DMS153 treated with DMSO at 0.1 percent for 48 hours (cell line): ENCODE results near the gene PLXNA2.
A peak's percentile ranks its signal among the peaks of the same experiment; 100 is the strongest.

Experiments used
- DNase-seq: peaks from one replicate; lab custom pipeline; 2025; ENCODE audit not compliant: unreplicated experiment; lab: John Stamatoyannopoulos, UW

The PLXNA2 gene

DNA sequence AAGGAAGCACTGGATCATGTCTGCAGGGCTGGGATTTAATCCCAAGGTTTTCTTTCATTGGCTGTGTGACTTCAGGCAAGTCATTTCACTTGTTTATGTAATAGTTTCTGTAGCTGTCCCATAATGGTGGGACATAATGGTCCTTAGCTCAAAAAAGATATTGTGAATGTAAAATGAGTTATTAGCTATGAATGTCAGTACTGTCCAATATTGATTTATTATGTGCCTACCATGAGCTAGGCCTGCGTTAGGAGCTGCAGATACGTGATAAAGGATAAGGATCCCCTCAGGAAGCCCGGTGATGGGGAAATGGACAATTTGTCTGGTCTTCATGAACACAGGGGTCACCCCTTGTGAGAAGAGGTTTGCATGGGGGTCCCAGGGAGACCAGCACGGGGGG lies 95.8 kb downstream of the PLXNA2 start:
- DNase-seq: no peak

GRCh38 chr1:208146650-208147049 lies 97.5 kb downstream of the PLXNA2 start:
- DNase-seq: no peak

DNA sequence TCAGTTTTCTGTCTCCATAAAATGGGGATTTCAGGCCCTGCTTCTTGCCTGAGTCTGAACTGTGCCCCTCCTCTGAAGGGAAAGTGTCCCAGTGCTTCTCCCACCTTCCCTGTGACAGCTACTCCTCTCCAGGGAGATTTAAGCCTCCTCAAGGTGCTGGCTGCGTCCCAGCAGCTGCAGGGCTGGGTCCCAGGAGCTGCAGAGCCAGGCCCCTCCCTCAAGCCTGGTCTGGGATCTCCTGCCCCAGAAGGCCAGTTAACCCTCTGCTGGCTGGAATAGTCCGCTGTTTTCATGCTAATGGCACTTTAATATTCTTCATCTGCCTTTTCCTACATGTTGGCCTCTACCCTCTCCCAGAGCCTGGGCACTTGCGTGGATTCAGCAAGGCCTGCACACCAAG lies 99.0 kb downstream of the PLXNA2 start:
- no peak for DNase-seq

GRCh38 chr1:208142590-208143382 lies 101.4 kb downstream of the PLXNA2 start:
- DNase-seq: no peak

DNA sequence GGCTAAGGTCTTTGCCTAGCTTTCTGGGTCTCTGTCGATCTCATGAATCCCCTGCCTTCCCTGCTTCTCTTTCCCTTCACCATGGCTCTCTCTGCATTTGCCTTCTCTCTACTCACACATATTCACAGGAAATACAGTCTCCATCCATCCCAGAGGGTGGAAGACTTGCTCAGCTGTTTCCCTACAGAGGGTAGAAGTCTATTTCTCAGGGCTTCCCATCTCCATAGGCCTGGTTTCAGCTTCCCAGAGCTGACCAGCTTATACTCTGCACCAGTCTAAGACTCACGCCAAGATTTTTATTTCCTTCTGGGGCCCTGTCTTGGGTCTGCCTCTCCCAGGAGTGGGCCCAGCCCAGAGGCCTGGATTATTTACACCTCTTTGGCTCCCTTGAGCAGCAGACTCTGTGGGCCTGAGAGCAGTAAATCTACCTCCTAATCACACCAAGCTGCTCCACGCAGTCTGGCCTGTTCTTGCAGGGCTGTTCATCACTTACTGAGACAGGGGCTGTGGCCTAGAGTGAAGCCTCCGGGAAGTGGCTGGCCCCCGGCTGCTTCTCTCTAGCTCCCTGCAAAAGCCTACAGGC lies 102.5 kb downstream of the PLXNA2 start:
- no peak for DNase-seq

DNA sequence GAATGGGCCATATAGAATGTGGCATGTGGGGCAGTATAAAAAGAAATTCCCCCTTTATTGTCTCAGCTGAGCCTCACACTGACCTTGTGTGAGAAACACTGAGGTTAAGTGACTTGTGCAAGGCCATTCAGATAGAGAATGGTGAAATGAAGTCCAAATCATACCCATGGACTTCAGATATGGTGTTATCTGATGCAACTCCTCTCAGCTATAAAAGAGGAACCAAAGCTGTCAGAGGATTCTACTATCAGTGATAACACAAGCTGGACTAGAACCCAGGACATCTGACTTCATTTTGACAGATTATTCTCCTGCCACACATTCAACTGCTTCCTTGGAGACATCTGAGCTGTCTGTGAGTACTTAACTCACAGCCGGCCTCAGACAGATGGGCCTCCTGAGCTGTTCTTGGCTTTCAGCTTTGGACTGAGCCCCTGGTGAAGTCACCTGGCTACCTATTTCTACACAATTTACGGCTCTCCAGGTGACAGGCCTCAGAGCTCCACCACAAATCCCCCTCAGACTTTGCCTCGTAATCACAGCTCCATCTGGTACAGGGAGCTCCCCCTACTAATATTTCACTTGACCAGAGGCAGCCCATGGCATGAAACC lies 104.6 kb downstream of the PLXNA2 start:
- DNase-seq: no peak

GRCh38 chr1:208137193-208137592 lies 107.0 kb downstream of the PLXNA2 start:
- no peak for DNase-seq

DNA sequence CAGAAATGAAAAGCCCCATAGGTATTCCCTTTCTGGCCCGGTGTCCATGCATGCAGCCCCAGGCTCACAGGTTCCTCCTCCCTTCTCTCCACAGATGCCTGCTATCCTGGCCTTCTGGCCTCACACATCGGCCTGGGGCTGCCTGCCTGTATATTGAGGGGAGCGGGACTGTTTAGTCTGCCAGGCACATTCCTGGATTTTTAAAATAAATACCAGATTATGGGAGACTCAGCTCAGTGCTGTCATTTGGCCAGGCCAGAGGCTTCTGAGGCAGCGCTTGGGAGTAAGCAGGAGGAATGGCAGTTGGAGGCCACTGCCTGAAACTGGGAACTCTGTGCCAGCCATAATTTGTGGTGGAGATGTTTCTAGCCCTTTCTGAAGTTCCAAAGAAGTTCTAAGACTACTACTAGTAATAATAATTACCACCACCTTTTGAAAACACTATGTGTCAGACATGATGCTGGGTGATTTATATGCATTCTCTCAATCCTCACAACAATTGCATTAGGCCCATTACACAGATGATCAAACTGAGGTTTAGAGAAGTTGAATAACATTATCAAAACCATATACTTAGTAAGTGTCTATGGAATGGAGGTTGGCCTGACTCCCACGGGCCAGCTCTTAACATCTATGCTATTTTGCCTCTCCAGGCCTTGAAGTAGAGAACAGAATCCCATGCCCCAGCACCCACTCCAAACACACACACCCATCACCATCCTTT lies 107.6 kb downstream of the PLXNA2 start:
- DNase-seq: no peak

DNA sequence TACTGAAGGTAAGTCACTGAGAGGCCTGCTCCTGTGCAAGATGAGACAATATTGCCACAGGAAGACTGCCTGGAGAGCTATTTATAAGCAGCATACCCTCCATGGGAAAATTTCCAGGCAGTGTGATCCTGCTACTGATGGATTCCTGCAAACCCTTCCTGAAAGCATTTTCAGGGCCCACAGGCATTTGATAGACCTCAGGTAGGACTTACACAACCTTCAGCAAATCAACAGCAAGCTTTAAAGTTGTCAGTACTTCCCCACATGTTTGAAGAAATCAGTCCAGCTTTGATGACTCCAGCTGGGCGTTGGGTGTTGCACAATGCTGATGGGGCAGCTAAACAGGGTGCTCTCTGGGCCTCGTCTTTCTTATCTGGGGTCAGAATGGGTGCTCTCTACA lies 108.8 kb downstream of the PLXNA2 start:
- no peak for DNase-seq

- no peak for DNase-seq
These were observed 109.7 kb downstream of the PLXNA2 start for GRCh38 chr1:208134491-208134890.

GRCh38 chr1:208133355-208133754 lies 110.8 kb downstream of the PLXNA2 start:
- DNase-seq: no peak

- peak; percentile 47 for DNase-seq
These were observed 111.8 kb downstream of the PLXNA2 start for GRCh38 chr1:208132287-208132882.

DNA sequence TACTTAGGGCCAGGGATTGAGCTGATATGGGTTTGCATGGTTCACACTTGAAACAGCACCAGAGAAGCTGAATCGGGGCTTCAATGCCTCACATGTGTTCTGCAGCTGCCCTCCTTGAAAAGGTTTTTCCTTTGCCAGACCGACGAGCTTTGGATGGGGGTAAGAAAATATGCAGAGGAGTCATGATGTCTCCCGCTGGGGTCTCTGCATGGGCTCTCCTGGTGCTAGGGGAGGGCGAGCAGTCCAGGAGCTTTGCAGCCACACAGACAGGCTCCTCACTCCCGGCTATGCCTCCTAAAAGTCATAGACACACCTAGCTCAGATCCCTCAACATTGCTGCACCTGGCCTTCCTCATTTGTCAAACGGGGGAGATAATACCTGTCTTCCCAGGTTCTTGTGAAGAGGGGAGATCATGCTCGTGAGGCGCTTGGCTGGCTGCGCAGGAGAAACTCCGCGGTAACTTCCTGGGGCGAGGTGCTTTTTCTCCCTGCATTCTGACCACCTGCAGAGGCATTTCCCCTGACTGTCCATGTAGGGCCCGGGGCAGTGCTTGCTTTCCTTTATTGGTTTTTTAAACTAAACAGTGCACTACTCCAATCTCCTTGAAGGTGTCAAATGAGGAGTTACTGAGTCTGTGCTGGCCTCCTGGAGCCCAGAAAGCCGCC lies 112.4 kb downstream of the PLXNA2 start:
- DNase-seq: no peak

DNA sequence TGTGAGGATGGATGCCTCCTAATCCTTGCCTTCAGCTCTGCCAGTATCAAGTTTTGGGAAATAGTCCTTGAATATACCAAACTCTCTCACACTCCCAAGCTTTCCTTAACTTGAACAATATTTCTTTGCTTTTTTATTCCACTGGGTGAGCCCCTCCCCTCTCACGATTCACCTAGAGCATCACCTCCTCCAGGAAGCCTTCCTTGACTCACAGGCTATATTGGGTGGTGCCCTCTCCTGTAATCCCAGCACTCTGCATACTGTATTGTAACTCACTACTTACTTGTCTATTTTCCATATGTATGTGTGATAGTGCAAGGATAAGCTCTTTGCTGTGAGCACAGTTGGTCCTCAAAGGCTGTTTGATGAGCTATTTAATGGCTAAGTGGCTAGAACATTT lies 114.7 kb downstream of the PLXNA2 start:
- no peak for DNase-seq

DNA sequence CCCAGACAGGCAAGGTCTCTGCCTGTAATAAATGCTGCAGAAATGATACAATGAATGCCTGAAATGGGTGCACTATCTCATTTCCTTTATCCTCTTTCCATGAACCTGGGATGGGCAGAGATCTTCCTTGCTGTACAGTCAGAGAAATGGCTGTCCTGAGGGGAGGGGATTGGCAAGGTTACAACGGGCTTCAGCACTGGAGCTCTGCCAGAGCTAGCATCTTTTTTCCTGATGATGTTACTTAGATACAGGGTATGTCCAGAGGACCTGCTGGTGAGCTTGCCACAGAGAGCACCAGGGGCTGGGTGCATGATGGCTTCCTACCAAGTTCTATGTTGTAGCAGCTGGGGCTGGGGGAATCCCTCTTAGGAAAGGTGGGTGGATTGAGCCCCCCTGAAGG lies 115.1 kb downstream of the PLXNA2 start:
- no peak for DNase-seq

DNA sequence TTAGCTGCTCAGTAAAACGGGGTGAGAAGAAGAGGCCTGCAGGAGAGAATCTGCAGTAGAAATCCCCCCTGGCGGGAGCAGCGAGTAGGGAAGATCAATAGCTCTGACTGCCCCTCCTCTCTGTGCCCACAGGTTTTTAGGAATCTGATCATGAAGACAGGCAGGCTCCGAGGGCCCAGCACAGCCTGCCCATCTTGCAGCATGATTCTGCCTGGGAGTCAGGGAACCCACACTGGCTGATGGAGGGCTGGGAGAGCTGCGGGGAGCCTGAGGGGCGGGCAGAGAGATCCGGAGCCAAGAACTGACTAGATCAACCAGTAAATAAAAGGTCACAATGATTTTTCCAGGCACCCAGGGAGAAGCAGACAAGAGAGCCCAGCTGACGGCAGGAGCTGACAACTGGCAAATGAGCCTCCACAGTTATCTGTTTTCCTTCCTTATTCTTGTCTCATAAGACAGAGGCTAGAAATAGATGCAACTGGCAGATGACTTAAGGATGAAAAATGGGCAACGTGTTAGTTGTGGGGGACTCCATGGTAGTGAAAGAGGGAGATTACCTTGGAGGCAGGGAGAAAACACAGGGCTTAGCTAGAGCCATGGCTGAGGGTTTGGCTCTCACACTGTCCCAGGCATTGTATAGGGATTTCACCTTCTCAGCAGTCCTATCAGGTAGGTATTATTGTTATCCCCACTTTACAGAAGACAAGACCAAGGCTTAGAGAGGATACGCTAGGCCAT lies 116.2 kb downstream of the PLXNA2 start:
- no peak for DNase-seq

GRCh38 chr1:208127284-208127683 lies 116.9 kb downstream of the PLXNA2 start:
- DNase-seq: no peak

- no peak for DNase-seq
These were observed 118.1 kb downstream of the PLXNA2 start for GRCh38 chr1:208126108-208126507.

DNA sequence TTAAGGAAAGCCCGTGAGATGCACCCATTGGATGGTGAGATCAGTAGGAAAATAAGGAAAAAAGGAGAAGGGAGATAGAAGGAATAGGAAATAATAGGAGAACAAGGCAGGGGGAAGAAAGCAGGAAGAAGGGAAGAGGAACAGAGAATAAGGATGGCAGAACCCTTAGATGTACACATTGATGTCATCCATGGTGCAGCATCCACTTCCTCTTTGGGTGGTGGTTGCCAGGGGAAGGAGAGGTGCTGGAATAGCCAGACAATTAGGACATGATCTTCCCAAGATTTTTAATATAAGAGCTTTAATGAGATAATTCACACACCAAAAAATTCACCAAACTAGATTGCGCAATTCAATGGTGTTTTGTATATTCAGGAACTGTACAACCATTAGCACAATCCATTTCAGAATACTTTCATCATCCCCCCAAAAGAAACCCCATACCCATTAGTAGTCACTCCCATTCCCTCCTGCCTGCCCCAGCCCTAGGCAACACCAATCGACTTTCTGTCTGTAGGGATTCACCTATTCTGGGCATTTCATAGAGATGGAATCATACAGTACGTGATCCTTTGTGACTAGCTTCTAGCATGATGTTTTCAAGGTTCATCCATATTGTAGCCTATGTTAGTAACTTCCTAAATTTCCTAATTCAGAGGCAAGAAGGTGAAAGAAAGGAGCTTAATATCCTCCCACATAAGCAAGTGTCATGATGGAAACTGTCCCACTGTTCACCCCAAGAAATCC lies 121.4 kb downstream of the PLXNA2 start:
- DNase-seq: no peak
